Measurements from ENCODE around the gene B3GALNT2.
A peak's percentile ranks its signal among the peaks of the same experiment; 100 is the strongest.

Gene B3GALNT2

GRCh38 chr1:235450886-235451483 lies 53.3 kb downstream of the B3GALNT2 start:
- DNase-seq, result no peak

GRCh38 chr1:235450433-235450832 lies 53.8 kb downstream of the B3GALNT2 start:
- no peak for DNase-seq

- DNase-seq, result no peak
Observed at GRCh38 chr1:235448616-235449015, 55.6 kb downstream of the B3GALNT2 start.

GRCh38 chr1:235442788-235443429 lies 61.3 kb downstream of the B3GALNT2 start:
- peak; percentile 63 for DNase-seq

- DNase-seq, result no peak
Observed at GRCh38 chr1:235441159-235441685, 63.0 kb downstream of the B3GALNT2 start.

GRCh38 chr1:235434001-235434400 lies 70.3 kb downstream of the B3GALNT2 start:
- no peak for DNase-seq

GRCh38 chr1:235430991-235431390 lies 73.3 kb downstream of the B3GALNT2 start:
- no peak for DNase-seq

- no peak for DNase-seq
Observed at GRCh38 chr1:235429143-235429542, 75.1 kb downstream of the B3GALNT2 start.

GRCh38 chr1:235427447-235427846 lies 76.8 kb downstream of the B3GALNT2 start:
- no peak for DNase-seq

GRCh38 chr1:235426680-235427079 lies 77.6 kb downstream of the B3GALNT2 start:
- DNase-seq, result no peak

- DNase-seq, result no peak
Observed at GRCh38 chr1:235426143-235426542, 78.1 kb downstream of the B3GALNT2 start.

GRCh38 chr1:235425357-235425756 lies 78.9 kb downstream of the B3GALNT2 start:
- DNase-seq, result no peak

- peak; percentile 39 for DNase-seq
Observed at GRCh38 chr1:235424092-235424491, 80.2 kb downstream of the B3GALNT2 start.

- DNase-seq, result no peak
Observed at GRCh38 chr1:235423214-235423652, 81.0 kb downstream of the B3GALNT2 start.

GRCh38 chr1:235421751-235422150 lies 82.5 kb downstream of the B3GALNT2 start:
- DNase-seq, result no peak

GRCh38 chr1:235417086-235417697 lies 87.1 kb downstream of the B3GALNT2 start:
- DNase-seq, result peak; percentile 77

GRCh38 chr1:235416662-235417049 lies 87.6 kb downstream of the B3GALNT2 start:
- DNase-seq, result no peak

GRCh38 chr1:235415008-235415904 lies 89.0 kb downstream of the B3GALNT2 start:
- DNase-seq, result peak; percentile 89

- peak; percentile 38 for DNase-seq
Observed at GRCh38 chr1:235411489-235412486, 92.5 kb downstream of the B3GALNT2 start.

GRCh38 chr1:235410467-235410866 lies 93.8 kb downstream of the B3GALNT2 start:
- DNase-seq, result no peak

- DNase-seq, result no peak
Observed at GRCh38 chr1:235409042-235409820, 95.0 kb downstream of the B3GALNT2 start.

Measured in hematopoietic multipotent progenitor cell treated with erythropoietin and hydrocortisone succinate and interleukin-3 and kit ligand, for 6 days (in vitro differentiated cells).